Activated T-helper 2 cell treated with anti-CD3 and anti-CD28 coated beads, Interferon-gamma antibody, Interleukin-2, Interleukin-4, amounts not matched to agents 10 μg/mL and 5 μg/mL and 100 μg/mL, durations not matched to agents 14 hours and 24 hours and 36 hours (primary cell): Measurements from ENCODE around the gene MARCHF10. TPM values are rescaled to one million over a fixed set of nuclear protein-coding genes. Genes with fewer than 3 reads are reported as not detected.
"Not testable (repeated sequence)": the region's sequence is repeated elsewhere in the genome, so short reads cannot be mapped to it uniquely, and the experiment has no call there.

ENCODE experiments used
- DNase-seq: peaks from one replicate; pipeline ENCODE4 v3.0.0; 2021; ENCODE audit warnings: low spot score
- H3K27ac Mint-ChIP-seq: one replicate; pipeline ENCODE4 v1.8.0; 2021; ENCODE audit warnings: mixed read lengths
- H3K27me3 Mint-ChIP-seq: one replicate; pipeline ENCODE4 v1.8.0; 2021; ENCODE audit warnings: low read depth, mixed read lengths
- H3K36me3 Mint-ChIP-seq: one replicate; pipeline ENCODE4 v1.8.0; 2021; ENCODE audit warnings: low read depth, mixed read lengths
- H3K4me1 Mint-ChIP-seq: one replicate; pipeline ENCODE4 v1.8.0; 2021; ENCODE audit warnings: low read depth, mixed read lengths
- H3K4me3 Mint-ChIP-seq: one replicate; pipeline ENCODE4 v1.8.0; 2021; ENCODE audit warnings: low read depth, mild to moderate bottlenecking, moderate library complexity, mixed read lengths
- H3K9me3 Mint-ChIP-seq: one replicate; pipeline ENCODE4 v1.8.0; 2021; ENCODE audit warnings: mixed read lengths
- intact Hi-C: fragments of 100-400 bp; cut with micrococcal nuclease; formaldehyde crosslinking; loops from one replicate; pipeline ENCODE4 v1.15.1; 2023
- total RNA-seq: library from RNA; stranded (reverse); gene quantifications from 2 replicates; pipeline ENCODE4 v1.2.3, GENCODE V29; 2022

MARCHF10 gene
- total RNA-seq, 1 donor from 2014 or later, result not detected

- intact Hi-C loops, H3K4me1 Mint-ChIP-seq, DNase-seq, H3K27ac Mint-ChIP-seq, H3K9me3 Mint-ChIP-seq, H3K4me3 Mint-ChIP-seq, H3K36me3 Mint-ChIP-seq, H3K27me3 Mint-ChIP-seq: not testable (repeated sequence)
Observed at GRCh38 chr17:62831066-62831465, 23.0 kb upstream of the MARCHF10 start.

- no peak overlapping the region for H3K4me3 Mint-ChIP-seq
Observed at GRCh38 chr17:62827746-62828485, 19.8 kb upstream of the MARCHF10 start.

GRCh38 chr17:62826956-62827355, 18.8 kb upstream of the MARCHF10 start:
- Mint-ChIP-seq H3K9me3 (no peaks in the 10 kb centered on the region), H3K4me3 (no peak overlapping the region), H3K36me3 (no peaks in the 10 kb centered on the region)

More at GRCh38 chr17:62827746-62828485, 19.8 kb upstream of the MARCHF10 start:
- intact Hi-C loops, result no loop called here
- H3K27ac Mint-ChIP-seq, result no peak overlapping the region
- no peaks in the 10 kb centered on the region for H3K36me3 Mint-ChIP-seq
- DNase-seq, result no peak
- peaks cover 2% of the 10 kb centered on the region for H3K4me1 Mint-ChIP-seq
- H3K27me3 Mint-ChIP-seq, result peaks cover 2% of the 10 kb centered on the region
- H3K9me3 Mint-ChIP-seq, result no peaks in the 10 kb centered on the region

GRCh38 chr17:62825182-62825581, 17.1 kb upstream of the MARCHF10 start:
- peaks cover 4% of the 10 kb centered on the region for H3K27me3 Mint-ChIP-seq
- DNase-seq, result no peak
- H3K9me3 Mint-ChIP-seq, result no peaks in the 10 kb centered on the region
- no peak overlapping the region for H3K4me3 Mint-ChIP-seq
- H3K27ac Mint-ChIP-seq, result no peak overlapping the region
- no peaks in the 10 kb centered on the region for H3K36me3 Mint-ChIP-seq
- intact Hi-C loops, result no loop called here
- peaks cover 2% of the 10 kb centered on the region for H3K4me1 Mint-ChIP-seq

More at GRCh38 chr17:62826956-62827355, 18.8 kb upstream of the MARCHF10 start:
- Mint-ChIP-seq H3K27ac (no peak overlapping the region), H3K4me1 (peaks cover 2% of the 10 kb centered on the region), H3K27me3 (peaks cover 2% of the 10 kb centered on the region)
- DNase-seq, result no peak
- intact Hi-C loops, result no loop called here

GRCh38 chr17:62824290-62825131, 16.4 kb upstream of the MARCHF10 start:
- Mint-ChIP-seq H3K27ac (no peak overlapping the region), H3K4me3 (no peak overlapping the region), H3K4me1 (peaks cover 2% of the 10 kb centered on the region), H3K27me3 (peaks cover 10% of the 10 kb centered on the region), H3K36me3 (no peaks in the 10 kb centered on the region), H3K9me3 (no peaks in the 10 kb centered on the region)
- intact Hi-C loops, result no loop called here
- DNase-seq, result no peak

GRCh38 chr17:62823111-62823893, 15.2 kb upstream of the MARCHF10 start:
- H3K36me3 Mint-ChIP-seq, result no peaks in the 10 kb centered on the region
- no peak overlapping the region for H3K27ac Mint-ChIP-seq
- peaks cover 2% of the 10 kb centered on the region for H3K4me1 Mint-ChIP-seq
- no peak for DNase-seq
- intact Hi-C loops, result no loop called here
- H3K27me3 Mint-ChIP-seq, result peaks cover 15% of the 10 kb centered on the region
- H3K9me3 Mint-ChIP-seq, result no peaks in the 10 kb centered on the region
- no peak overlapping the region for H3K4me3 Mint-ChIP-seq

- H3K9me3 Mint-ChIP-seq, result no peaks in the 10 kb centered on the region
- no peak overlapping the region for H3K27ac Mint-ChIP-seq
- no peak overlapping the region for H3K4me3 Mint-ChIP-seq
- H3K4me1 Mint-ChIP-seq, result no peaks in the 10 kb centered on the region
- no peak for DNase-seq
- H3K27me3 Mint-ChIP-seq, result peaks cover 16% of the 10 kb centered on the region
- no peaks in the 10 kb centered on the region for H3K36me3 Mint-ChIP-seq
- intact Hi-C loops, result no loop called here
Observed at GRCh38 chr17:62822080-62822904, 14.2 kb upstream of the MARCHF10 start.

GRCh38 chr17:62821189-62822079, 13.3 kb upstream of the MARCHF10 start:
- Mint-ChIP-seq H3K4me3 (no peak overlapping the region), H3K4me1 (no peaks in the 10 kb centered on the region), H3K27me3 (peaks cover 16% of the 10 kb centered on the region), H3K36me3 (no peaks in the 10 kb centered on the region), H3K27ac (no peak overlapping the region), H3K9me3 (no peaks in the 10 kb centered on the region)
- no peak for DNase-seq
- intact Hi-C loops, result no loop called here

GRCh38 chr17:62819511-62820221, 11.6 kb upstream of the MARCHF10 start:
- no peak overlapping the region for H3K4me3 Mint-ChIP-seq
- no peaks in the 10 kb centered on the region for H3K4me1 Mint-ChIP-seq
- H3K36me3 Mint-ChIP-seq, result no peaks in the 10 kb centered on the region
- H3K27me3 Mint-ChIP-seq, result peaks cover 18% of the 10 kb centered on the region
- H3K9me3 Mint-ChIP-seq, result no peaks in the 10 kb centered on the region
- DNase-seq, result no peak
- intact Hi-C loops, result no loop called here
- H3K27ac Mint-ChIP-seq, result no peak overlapping the region

GRCh38 chr17:62818526-62818925, 10.4 kb upstream of the MARCHF10 start:
- intact Hi-C loops, result no loop called here
- H3K27me3 Mint-ChIP-seq, result peaks cover 18% of the 10 kb centered on the region
- H3K27ac Mint-ChIP-seq, result no peak overlapping the region
- H3K36me3 Mint-ChIP-seq, result no peaks in the 10 kb centered on the region
- no peaks in the 10 kb centered on the region for H3K4me1 Mint-ChIP-seq
- DNase-seq, result no peak
- peaks cover 6% of the 10 kb centered on the region for H3K9me3 Mint-ChIP-seq
- no peak overlapping the region for H3K4me3 Mint-ChIP-seq

GRCh38 chr17:62816282-62816839, 8.2 kb upstream of the MARCHF10 start:
- H3K9me3 Mint-ChIP-seq, result peaks cover 6% of the 10 kb centered on the region
- no peaks in the 10 kb centered on the region for H3K4me1 Mint-ChIP-seq
- peaks cover 20% of the 10 kb centered on the region for H3K27me3 Mint-ChIP-seq
- H3K36me3 Mint-ChIP-seq, result no peaks in the 10 kb centered on the region
- intact Hi-C loops, result no loop called here
- no peak for DNase-seq
- no peak overlapping the region for H3K4me3 Mint-ChIP-seq
- no peak overlapping the region for H3K27ac Mint-ChIP-seq
